ENCODE results near the gene NEURL1.
A peak's percentile ranks its signal among the peaks of the same experiment; 100 is the strongest.

Gene NEURL1

GRCh38 chr10:103547391-103547946 lies 54.0 kb downstream of the NEURL1 start:
- Histone ChIP-seq H3K9ac (ENCODE audit: low read depth, low read length) (no peak overlapping the region), H3K4me1 (ENCODE audit: insufficient read depth, low read length) (peaks cover 7% of the 10 kb centered on the region; the same call in 1 of the 2 replicates), H3K9me3 (ENCODE audit: control insufficient read depth, insufficient read depth, low read length) (no peaks in the 10 kb centered on the region), H3K36me3 (ENCODE audit: insufficient read depth, low read length) (no peaks in the 10 kb centered on the region)

DNA sequence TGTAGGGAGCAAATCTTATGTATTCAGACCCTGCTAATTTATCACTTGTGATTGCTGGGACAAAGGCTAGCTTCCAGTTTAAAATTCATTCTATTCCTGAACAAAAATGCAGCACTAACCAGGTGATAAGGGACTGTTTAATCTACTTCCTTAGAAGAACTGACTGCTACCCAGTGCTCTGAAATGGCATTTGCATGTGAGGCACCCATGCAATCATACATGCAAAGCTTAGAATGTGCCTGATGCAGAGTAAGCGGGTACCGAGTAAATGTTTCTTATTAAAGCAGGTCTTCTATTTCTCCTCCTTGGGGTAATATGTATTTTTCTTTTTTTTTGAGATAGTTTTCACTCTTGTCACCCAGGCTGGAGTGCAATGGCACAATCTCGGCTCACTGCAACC lies 54.5 kb downstream of the NEURL1 start:
- no peaks in the 10 kb centered on the region for H3K36me3 ChIP-seq (ENCODE audit: insufficient read depth, low read length)
- H3K9me3 ChIP-seq (ENCODE audit: control insufficient read depth, insufficient read depth, low read length), result no peaks in the 10 kb centered on the region

GRCh38 chr10:103548581-103549348 lies 55.3 kb downstream of the NEURL1 start:
- Histone ChIP-seq H3K9ac (ENCODE audit: low read depth, low read length) (no peak overlapping the region), H3K36me3 (ENCODE audit: insufficient read depth, low read length) (no peaks in the 10 kb centered on the region), H3K9me3 (ENCODE audit: control insufficient read depth, insufficient read depth, low read length) (no peaks in the 10 kb centered on the region), H3K4me1 (ENCODE audit: insufficient read depth, low read length) (no peaks in the 10 kb centered on the region; the same call in 1 of the 2 replicates)

More for the DNA sequence above, 54.5 kb downstream of the NEURL1 start:
- Histone ChIP-seq H3K4me1 (ENCODE audit: insufficient read depth, low read length) (peaks cover 6% of the 10 kb centered on the region; the same call in 1 of the 2 replicates), H3K9ac (ENCODE audit: low read depth, low read length) (no peak overlapping the region)

- H3K4me1 ChIP-seq (ENCODE audit: insufficient read depth, low read length), result no peaks in the 10 kb centered on the region; the same call in 1 of the 2 replicates
Observed at GRCh38 chr10:103549349-103549685, 55.8 kb downstream of the NEURL1 start.

GRCh38 chr10:103550229-103550628 lies 56.7 kb downstream of the NEURL1 start:
- Histone ChIP-seq H3K36me3 (ENCODE audit: insufficient read depth, low read length) (no peaks in the 10 kb centered on the region), H3K4me1 (ENCODE audit: insufficient read depth, low read length) (no peaks in the 10 kb centered on the region; the same call in 1 of the 2 replicates), H3K9ac (ENCODE audit: low read depth, low read length) (no peak overlapping the region), H3K9me3 (ENCODE audit: control insufficient read depth, insufficient read depth, low read length) (no peaks in the 10 kb centered on the region)

More at GRCh38 chr10:103549349-103549685, 55.8 kb downstream of the NEURL1 start:
- H3K9me3 ChIP-seq (ENCODE audit: control insufficient read depth, insufficient read depth, low read length), result no peaks in the 10 kb centered on the region
- H3K9ac ChIP-seq (ENCODE audit: low read depth, low read length), result no peak overlapping the region
- H3K36me3 ChIP-seq (ENCODE audit: insufficient read depth, low read length), result no peaks in the 10 kb centered on the region

- no peaks in the 10 kb centered on the region for H3K9me3 ChIP-seq (ENCODE audit: control insufficient read depth, insufficient read depth, low read length)
- H3K4me1 ChIP-seq (ENCODE audit: insufficient read depth, low read length), result no peaks in the 10 kb centered on the region; the same call in 1 of the 2 replicates
- H3K9ac ChIP-seq (ENCODE audit: low read depth, low read length), result no peak overlapping the region
- no peaks in the 10 kb centered on the region for H3K36me3 ChIP-seq (ENCODE audit: insufficient read depth, low read length)
Observed at GRCh38 chr10:103551619-103552602, 58.4 kb downstream of the NEURL1 start.

- H3K9me3 ChIP-seq (ENCODE audit: control insufficient read depth, insufficient read depth, low read length), result no peaks in the 10 kb centered on the region
- no peaks in the 10 kb centered on the region for H3K36me3 ChIP-seq (ENCODE audit: insufficient read depth, low read length)
- H3K4me1 ChIP-seq (ENCODE audit: insufficient read depth, low read length), result no peaks in the 10 kb centered on the region; the same call in 1 of the 2 replicates
Observed at GRCh38 chr10:103552856-103553742, 59.6 kb downstream of the NEURL1 start.

GRCh38 chr10:103553743-103554487 lies 60.4 kb downstream of the NEURL1 start:
- Histone ChIP-seq H3K9me3 (ENCODE audit: control insufficient read depth, insufficient read depth, low read length) (no peaks in the 10 kb centered on the region), H3K9ac (ENCODE audit: low read depth, low read length) (no peak overlapping the region), H3K36me3 (ENCODE audit: insufficient read depth, low read length) (no peaks in the 10 kb centered on the region), H3K4me1 (ENCODE audit: insufficient read depth, low read length) (no peaks in the 10 kb centered on the region; the same call in 1 of the 2 replicates)

More at GRCh38 chr10:103552856-103553742, 59.6 kb downstream of the NEURL1 start:
- H3K9ac ChIP-seq (ENCODE audit: low read depth, low read length), result no peak overlapping the region

DNA sequence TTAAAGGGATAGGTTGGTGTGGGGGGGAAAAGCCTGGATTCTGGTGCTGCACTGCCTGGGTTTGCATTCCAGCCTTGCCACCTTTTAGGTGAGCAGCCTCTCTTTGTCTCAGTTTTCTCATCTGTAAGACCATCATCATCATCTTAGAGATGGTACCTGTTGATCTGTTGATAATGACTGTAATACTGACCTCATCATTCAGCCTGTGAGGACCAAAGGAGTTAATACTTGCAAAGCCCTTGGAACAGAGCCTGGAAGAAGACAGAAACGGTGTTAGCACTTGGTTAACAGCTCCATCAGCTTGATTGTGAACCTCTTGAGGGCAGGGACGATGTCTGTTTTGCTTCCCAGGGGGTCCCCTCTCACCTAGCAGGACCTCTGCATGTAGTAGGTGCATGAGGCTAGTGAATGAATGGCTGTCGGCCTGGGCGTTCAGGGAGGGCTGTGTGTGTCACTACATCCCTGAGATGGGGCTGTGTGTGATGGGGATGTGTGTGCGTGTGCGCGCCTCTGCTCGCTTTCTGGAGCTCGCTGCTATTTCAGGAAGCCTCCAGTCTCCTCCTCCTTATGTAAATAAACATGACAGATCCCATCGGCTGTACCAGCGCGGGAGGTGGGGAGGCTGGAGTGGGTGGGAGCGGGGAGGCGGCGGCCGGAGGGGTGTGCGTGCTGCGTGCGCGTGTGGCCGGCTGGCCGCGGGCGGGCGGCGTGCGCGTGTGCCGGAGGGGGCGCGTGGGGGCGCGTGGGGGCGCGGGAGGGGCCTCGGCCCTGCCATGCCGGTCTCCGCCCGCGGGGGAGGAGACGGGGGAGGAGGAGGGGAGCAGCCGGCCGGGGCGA lies 61.2 kb downstream of the NEURL1 start:
- H3K9ac ChIP-seq (ENCODE audit: low read depth, low read length), result peak overlapping the region; percentile 39; the same call in 1 of the 2 replicates
- no peaks in the 10 kb centered on the region; the same call in 1 of the 2 replicates for H3K4me1 ChIP-seq (ENCODE audit: insufficient read depth, low read length)
- H3K36me3 ChIP-seq (ENCODE audit: insufficient read depth, low read length), result no peaks in the 10 kb centered on the region
- no peaks in the 10 kb centered on the region for H3K9me3 ChIP-seq (ENCODE audit: control insufficient read depth, insufficient read depth, low read length)

- Histone ChIP-seq H3K4me1 (ENCODE audit: insufficient read depth, low read length) (no peaks in the 10 kb centered on the region; the same call in 1 of the 2 replicates), H3K9me3 (ENCODE audit: control insufficient read depth, insufficient read depth, low read length) (no peaks in the 10 kb centered on the region), H3K36me3 (ENCODE audit: insufficient read depth, low read length) (no peaks in the 10 kb centered on the region), H3K9ac (ENCODE audit: low read depth, low read length) (peak overlapping the region; percentile 39; the same call in 1 of the 2 replicates)
Observed at GRCh38 chr10:103555325-103555649, 61.8 kb downstream of the NEURL1 start.

- H3K4me1 ChIP-seq (ENCODE audit: insufficient read depth, low read length), result no peaks in the 10 kb centered on the region; the same call in 1 of the 2 replicates
- H3K36me3 ChIP-seq (ENCODE audit: insufficient read depth, low read length), result no peaks in the 10 kb centered on the region
- peak overlapping the region; percentile 39; the same call in 1 of the 2 replicates for H3K9ac ChIP-seq (ENCODE audit: low read depth, low read length)
- H3K9me3 ChIP-seq (ENCODE audit: control insufficient read depth, insufficient read depth, low read length), result no peaks in the 10 kb centered on the region
Observed at GRCh38 chr10:103555712-103556111, 62.2 kb downstream of the NEURL1 start.

DNA sequence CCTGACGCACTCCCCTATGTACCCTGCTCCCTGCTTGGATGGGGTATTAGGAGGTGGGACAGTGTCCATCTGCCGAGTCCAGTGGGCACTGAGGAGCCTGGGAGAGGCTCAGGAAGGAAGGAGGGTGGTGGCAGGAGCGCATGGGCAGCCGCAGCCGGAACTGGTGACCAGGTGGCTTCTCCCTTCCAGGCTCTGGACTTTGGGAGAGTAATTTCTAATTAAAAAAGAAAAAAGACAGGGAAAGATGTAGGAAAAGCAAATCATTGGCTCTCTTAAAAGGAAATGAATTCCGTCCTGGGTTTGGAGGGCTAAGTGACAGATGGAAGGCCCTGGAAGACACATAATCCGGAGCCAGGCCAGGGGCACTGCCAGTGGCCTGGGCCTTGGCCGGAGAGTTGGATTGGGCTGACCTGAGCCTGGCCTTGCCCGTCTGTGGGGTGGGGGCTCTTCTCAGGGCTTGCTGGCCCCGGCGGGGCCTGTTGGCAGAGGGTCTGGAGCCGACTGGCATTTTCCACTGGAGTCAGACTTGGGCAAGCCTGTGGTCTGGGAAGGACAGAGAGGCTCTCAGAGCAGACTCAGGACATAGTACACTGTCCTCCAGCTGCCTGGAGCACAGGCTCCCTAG lies 63.0 kb downstream of the NEURL1 start:
- Histone ChIP-seq H3K4me1 (ENCODE audit: insufficient read depth, low read length) (no peaks in the 10 kb centered on the region; the same call in 1 of the 2 replicates), H3K36me3 (ENCODE audit: insufficient read depth, low read length) (no peaks in the 10 kb centered on the region), H3K9ac (ENCODE audit: low read depth, low read length) (no peak overlapping the region), H3K9me3 (ENCODE audit: control insufficient read depth, insufficient read depth, low read length) (no peaks in the 10 kb centered on the region)
